ENCODE results near the gene SGCA. TPM values are rescaled to one million over a fixed set of nuclear protein-coding genes. Genes with fewer than 3 reads are reported as not detected.

SGCA gene
- total RNA-seq, 1 experiment from 2014 or later = 0.24 TPM

- no peak overlapping the region for H3K27ac ChIP-seq (ENCODE audit: insufficient read length, low read depth, low read length)
- no peak overlapping the region for H4K8ac ChIP-seq (replicated peaks; ENCODE audit: insufficient read length, low read depth, low read length)
- no peak overlapping the region; the same call in 1 of the 2 replicates for H3K14ac ChIP-seq (ENCODE audit: insufficient read depth, low read length)
- Mint-ChIP-seq H3K36me3 (ENCODE audit: insufficient read depth in 1 of 3, low read depth in 3 of 3) (peaks cover 5 to 68% (median 66%) of the 10 kb centered on the region in 3 experiments; a peak in 6 of 7 replicates), H3K4me3 (no peak overlapping the region), H3K27me3 (ENCODE audit: low read depth) (no peaks in the 10 kb centered on the region), H3K9me3 (no peaks in the 10 kb centered on the region), H3K27ac (no peak overlapping the region), H3K4me1 (peaks cover 19 to 23% of the 10 kb centered on the region in 2 experiments)
- H3K56ac ChIP-seq (ENCODE audit: insufficient read length, low read depth, low read length) = no peak overlapping the region
- no peak overlapping the region for H4K5ac ChIP-seq (ENCODE audit: insufficient read length, low read depth, low read length)
- no peak overlapping the region for H3T11ph ChIP-seq (ENCODE audit: low read length)
- no peak overlapping the region for H2AK5ac ChIP-seq (ENCODE audit: insufficient read length, low read length)
- H3K23ac ChIP-seq (ENCODE audit: insufficient read length, low read depth, low read length) = no peak overlapping the region
- H3K23me2 ChIP-seq (ENCODE audit: insufficient read length, low read depth, low read length, poor library complexity, severe bottlenecking) = no peaks in the 10 kb centered on the region
- no peaks in the 10 kb centered on the region for H3K9me3 ChIP-seq (ENCODE audit: control insufficient read depth, low read depth, low read length)
- no peak overlapping the region for H2BK120ac ChIP-seq (ENCODE audit: low read depth, low read length, poor library complexity, severe bottlenecking)
- DNase-seq = no peak
- no peak overlapping the region for H2BK12ac ChIP-seq (ENCODE audit: insufficient read length, low read depth, low read length)
- no peak overlapping the region for H2BK20ac ChIP-seq (ENCODE audit: low read depth, low read length, poor library complexity, severe bottlenecking)
- H4K20me1 ChIP-seq (ENCODE audit: control insufficient read depth, insufficient read depth, insufficient read length) = no peaks in the 10 kb centered on the region
- H4K91ac ChIP-seq (ENCODE audit: insufficient read length, low read depth, low read length) = no peak overlapping the region
- TF ChIP-seq, protein P1, sequence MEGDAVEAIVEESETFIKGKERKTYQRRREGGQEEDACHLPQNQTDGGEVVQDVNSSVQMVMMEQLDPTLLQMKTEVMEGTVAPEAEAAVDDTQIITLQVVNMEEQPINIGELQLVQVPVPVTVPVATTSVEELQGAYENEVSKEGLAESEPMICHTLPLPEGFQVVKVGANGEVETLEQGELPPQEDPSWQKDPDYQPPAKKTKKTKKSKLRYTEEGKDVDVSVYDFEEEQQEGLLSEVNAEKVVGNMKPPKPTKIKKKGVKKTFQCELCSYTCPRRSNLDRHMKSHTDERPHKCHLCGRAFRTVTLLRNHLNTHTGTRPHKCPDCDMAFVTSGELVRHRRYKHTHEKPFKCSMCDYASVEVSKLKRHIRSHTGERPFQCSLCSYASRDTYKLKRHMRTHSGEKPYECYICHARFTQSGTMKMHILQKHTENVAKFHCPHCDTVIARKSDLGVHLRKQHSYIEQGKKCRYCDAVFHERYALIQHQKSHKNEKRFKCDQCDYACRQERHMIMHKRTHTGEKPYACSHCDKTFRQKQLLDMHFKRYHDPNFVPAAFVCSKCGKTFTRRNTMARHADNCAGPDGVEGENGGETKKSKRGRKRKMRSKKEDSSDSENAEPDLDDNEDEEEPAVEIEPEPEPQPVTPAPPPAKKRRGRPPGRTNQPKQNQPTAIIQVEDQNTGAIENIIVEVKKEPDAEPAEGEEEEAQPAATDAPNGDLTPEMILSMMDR (conservative IDR thresholded peaks at IDR 0.05) = no peak
- H3K79me2 ChIP-seq (ENCODE audit: insufficient read depth, low read length) = no peaks in the 10 kb centered on the region
- no peak overlapping the region for H3K18ac ChIP-seq (ENCODE audit: insufficient read length, low read depth, low read length)
- H3K79me1 ChIP-seq (ENCODE audit: insufficient read depth, low read depth, low read length, poor library complexity, severe bottlenecking) = no peaks in the 10 kb centered on the region
- H3K4me2 ChIP-seq (ENCODE audit: insufficient read depth, insufficient read length, low read length) = no peak overlapping the region
- no peaks in the 10 kb centered on the region; the same call in 1 of the 2 replicates for H3K4me1 ChIP-seq (ENCODE audit: insufficient read depth, low read length)
- no peak overlapping the region for H2BK15ac ChIP-seq (ENCODE audit: low read depth, low read length)
- H2AFZ ChIP-seq (ENCODE audit: low read length) = no peak overlapping the region
- no CpG with 5 or more reads among the region's 17 CpGs for WGBS (ENCODE audit: extremely low coverage, insufficient read length, low lambda C conversion rate)
- no peak overlapping the region for H3K4ac ChIP-seq (ENCODE audit: low read depth, low read length)
- H3K27me3 ChIP-seq (ENCODE audit: insufficient read depth, low read length) = no peaks in the 10 kb centered on the region
- H2BK5ac ChIP-seq (ENCODE audit: insufficient read length, low read length) = no peak overlapping the region
- H3K9ac ChIP-seq (ENCODE audit: extremely low read depth, insufficient read length, low read length) = no peak overlapping the region
Observed at GRCh38 chr17:50187751-50188530, 22.1 kb downstream of the SGCA start.

Measured in H9 (cell line).